Measurements from ENCODE around the gene HBP1.

DNA sequence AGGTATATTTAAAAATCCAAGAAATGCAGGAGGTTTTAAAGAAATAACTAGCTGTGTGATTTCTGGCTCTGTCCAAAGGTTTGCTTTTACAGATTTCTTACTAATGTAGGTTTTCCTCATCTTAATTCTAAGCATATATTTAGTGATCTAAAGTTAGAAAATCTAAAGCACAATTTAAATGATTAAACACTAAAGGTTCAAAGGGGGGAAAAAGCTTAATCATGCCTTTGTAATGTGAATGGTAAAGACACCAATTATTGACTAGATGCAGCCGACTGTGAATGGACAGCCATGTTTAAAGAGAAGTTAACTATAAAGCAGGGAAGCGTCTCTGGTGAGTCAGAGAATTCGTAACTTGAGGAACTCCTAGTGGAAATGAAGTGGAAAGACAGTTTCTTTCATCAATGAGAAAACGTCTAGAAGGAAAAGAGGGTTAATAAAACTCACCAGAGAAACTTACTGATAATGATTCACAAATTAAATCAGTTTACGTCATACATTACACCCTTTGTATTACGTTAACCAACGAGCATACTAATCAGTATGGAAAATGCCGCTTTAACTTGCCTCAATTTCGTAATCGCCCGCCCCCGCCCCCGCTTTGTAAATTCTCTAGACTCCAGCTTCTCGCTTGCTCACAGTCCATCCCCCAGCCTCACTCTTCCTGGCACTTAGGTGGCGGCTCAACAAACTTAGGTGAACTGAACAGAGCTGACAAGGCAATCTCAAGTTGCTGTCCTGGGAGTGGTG, 1.1 kb upstream of the HBP1 start:
- TF ChIP-seq, protein P1, sequence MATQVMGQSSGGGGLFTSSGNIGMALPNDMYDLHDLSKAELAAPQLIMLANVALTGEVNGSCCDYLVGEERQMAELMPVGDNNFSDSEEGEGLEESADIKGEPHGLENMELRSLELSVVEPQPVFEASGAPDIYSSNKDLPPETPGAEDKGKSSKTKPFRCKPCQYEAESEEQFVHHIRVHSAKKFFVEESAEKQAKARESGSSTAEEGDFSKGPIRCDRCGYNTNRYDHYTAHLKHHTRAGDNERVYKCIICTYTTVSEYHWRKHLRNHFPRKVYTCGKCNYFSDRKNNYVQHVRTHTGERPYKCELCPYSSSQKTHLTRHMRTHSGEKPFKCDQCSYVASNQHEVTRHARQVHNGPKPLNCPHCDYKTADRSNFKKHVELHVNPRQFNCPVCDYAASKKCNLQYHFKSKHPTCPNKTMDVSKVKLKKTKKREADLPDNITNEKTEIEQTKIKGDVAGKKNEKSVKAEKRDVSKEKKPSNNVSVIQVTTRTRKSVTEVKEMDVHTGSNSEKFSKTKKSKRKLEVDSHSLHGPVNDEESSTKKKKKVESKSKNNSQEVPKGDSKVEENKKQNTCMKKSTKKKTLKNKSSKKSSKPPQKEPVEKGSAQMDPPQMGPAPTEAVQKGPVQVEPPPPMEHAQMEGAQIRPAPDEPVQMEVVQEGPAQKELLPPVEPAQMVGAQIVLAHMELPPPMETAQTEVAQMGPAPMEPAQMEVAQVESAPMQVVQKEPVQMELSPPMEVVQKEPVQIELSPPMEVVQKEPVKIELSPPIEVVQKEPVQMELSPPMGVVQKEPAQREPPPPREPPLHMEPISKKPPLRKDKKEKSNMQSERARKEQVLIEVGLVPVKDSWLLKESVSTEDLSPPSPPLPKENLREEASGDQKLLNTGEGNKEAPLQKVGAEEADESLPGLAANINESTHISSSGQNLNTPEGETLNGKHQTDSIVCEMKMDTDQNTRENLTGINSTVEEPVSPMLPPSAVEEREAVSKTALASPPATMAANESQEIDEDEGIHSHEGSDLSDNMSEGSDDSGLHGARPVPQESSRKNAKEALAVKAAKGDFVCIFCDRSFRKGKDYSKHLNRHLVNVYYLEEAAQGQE (IDR thresholded peaks at IDR 0.05; ENCODE audit: unreplicated experiment), result no peak
- TF ChIP-seq, protein P2, sequence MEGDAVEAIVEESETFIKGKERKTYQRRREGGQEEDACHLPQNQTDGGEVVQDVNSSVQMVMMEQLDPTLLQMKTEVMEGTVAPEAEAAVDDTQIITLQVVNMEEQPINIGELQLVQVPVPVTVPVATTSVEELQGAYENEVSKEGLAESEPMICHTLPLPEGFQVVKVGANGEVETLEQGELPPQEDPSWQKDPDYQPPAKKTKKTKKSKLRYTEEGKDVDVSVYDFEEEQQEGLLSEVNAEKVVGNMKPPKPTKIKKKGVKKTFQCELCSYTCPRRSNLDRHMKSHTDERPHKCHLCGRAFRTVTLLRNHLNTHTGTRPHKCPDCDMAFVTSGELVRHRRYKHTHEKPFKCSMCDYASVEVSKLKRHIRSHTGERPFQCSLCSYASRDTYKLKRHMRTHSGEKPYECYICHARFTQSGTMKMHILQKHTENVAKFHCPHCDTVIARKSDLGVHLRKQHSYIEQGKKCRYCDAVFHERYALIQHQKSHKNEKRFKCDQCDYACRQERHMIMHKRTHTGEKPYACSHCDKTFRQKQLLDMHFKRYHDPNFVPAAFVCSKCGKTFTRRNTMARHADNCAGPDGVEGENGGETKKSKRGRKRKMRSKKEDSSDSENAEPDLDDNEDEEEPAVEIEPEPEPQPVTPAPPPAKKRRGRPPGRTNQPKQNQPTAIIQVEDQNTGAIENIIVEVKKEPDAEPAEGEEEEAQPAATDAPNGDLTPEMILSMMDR (conservative IDR thresholded peaks at IDR 0.05; ENCODE audit: low read depth in 2 of 2), result peak; percentile 31 to 41
- TF ChIP-seq EZH2 (IDR thresholded peaks at IDR 0.05; ENCODE audit: low read depth, unreplicated experiment), result no peak
- peak; percentile 62; the same call in 1 of the 2 replicates for TF ChIP-seq CREB1 (CRISPR knock-in tag; IDR thresholded peaks at IDR 0.05; ENCODE audit: low read depth)
- no peak for TF ChIP-seq NANOG (IDR thresholded peaks at IDR 0.05; ENCODE audit: borderline replicate concordance)
